Left ventricle myocardium inferior (tissue), 1 donor: Measurements from ENCODE around the gene NINJ2. TPM values are rescaled to one million over a fixed set of nuclear protein-coding genes. Genes with fewer than 3 reads are reported as not detected.

Source experiments
- DNase-seq: peaks from one replicate; pipeline ENCODE4 v3.0.0-alpha.2; 2020
- H3K27ac ChIP-seq: fragments of 200-600 bp; replicated peaks from 2 replicates; pipeline ENCODE4 v1.8.0; 2021
- H3K27me3 ChIP-seq: fragments of 200-600 bp; 2 replicates; pipeline ENCODE4 v1.8.0; 2021; ENCODE audit warnings: low read depth
- H3K36me3 ChIP-seq: fragments of 200-600 bp; 2 replicates; pipeline ENCODE4 v1.8.0; 2021
- H3K4me1 ChIP-seq: fragments of 200-600 bp; 2 replicates; pipeline ENCODE4 v1.8.0; 2021
- H3K4me3 ChIP-seq: fragments of 200-600 bp; 2 replicates; pipeline ENCODE4 v1.8.0; 2021; ENCODE audit warnings: mild to moderate bottlenecking, moderate library complexity
- H3K9me3 ChIP-seq: fragments of 200-600 bp; replicated peaks from 2 replicates; pipeline ENCODE4 v1.8.0; 2021
- CTCF ChIP-seq: fragments of 200-600 bp; IDR thresholded peaks from 2 replicates; pipeline ENCODE4 v1.8.0; 2021; ENCODE audit warnings: antibody characterized with exemption, mild to moderate bottlenecking, borderline replicate concordance
- intact Hi-C: fragments of 100-400 bp; cut with micrococcal nuclease; formaldehyde crosslinking; loops from one replicate; pipeline ENCODE4 v1.11.0; 2022
- total RNA-seq: library from RNA; stranded (reverse); fragmentation: NEBNext Ultra II Directional; extraction: Animal tissue kit (Norgen Biotek cat#: 25700); gene quantifications from one replicate; pipeline ENCODE4 v1.2.1, GENCODE V29; 2021
- donor health status: DM: no; HTN: yes; CAD: no; lungs with severe emphysema.

Gene NINJ2
- total RNA-seq, 1 donor from 2014 or later = 4.6 TPM

GRCh38 chr12:556498-556897, 106.7 kb downstream of the NINJ2 start:
- no peak overlapping the region for H3K4me3 ChIP-seq
- intact Hi-C loops = no loop called here
- no peaks in the 10 kb centered on the region for H3K9me3 ChIP-seq
- peaks cover 29% of the 10 kb centered on the region for H3K4me1 ChIP-seq
- no peak for TF ChIP-seq CTCF
- H3K27me3 ChIP-seq = peaks cover 15% of the 10 kb centered on the region
- no peak overlapping the region for H3K27ac ChIP-seq
- no peak for DNase-seq
- H3K36me3 ChIP-seq = peaks cover 19% of the 10 kb centered on the region

DNA sequence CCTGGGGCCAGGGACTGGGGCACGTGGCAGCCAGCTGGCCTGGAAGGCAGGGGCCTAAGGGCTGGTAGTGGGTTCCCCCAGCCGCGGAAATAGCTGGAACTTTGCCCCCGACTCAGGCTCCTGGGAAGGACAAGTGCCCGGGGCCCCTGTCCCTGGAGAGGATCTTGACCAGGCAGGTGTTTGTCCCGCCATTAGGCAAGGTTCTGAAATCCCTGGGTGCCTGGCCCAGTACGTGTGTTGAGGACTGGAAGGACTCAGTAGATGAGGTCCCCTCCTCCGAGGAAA, 109.3 kb downstream of the NINJ2 start:
- Histone ChIP-seq H3K4me1 (peaks cover 51% of the 10 kb centered on the region), H3K4me3 (peak overlapping the region; percentile 7), H3K27me3 (peaks cover 3% of the 10 kb centered on the region), H3K27ac (peak overlapping the region; percentile 37), H3K9me3 (no peaks in the 10 kb centered on the region), H3K36me3 (peaks cover 9% of the 10 kb centered on the region)
- no peak for TF ChIP-seq CTCF
- DNase-seq = no peak
- intact Hi-C loops = no loop called here

GRCh38 chr12:553216-554000, 109.8 kb downstream of the NINJ2 start:
- Histone ChIP-seq H3K27ac (peak overlapping the region; percentile 37), H3K27me3 (no peaks in the 10 kb centered on the region), H3K4me1 (peaks cover 57% of the 10 kb centered on the region), H3K4me3 (peak overlapping the region; percentile 7), H3K36me3 (peaks cover 9% of the 10 kb centered on the region), H3K9me3 (no peaks in the 10 kb centered on the region)
- DNase-seq = no peak
- intact Hi-C loops = no loop called here
- TF ChIP-seq CTCF = no peak

DNA sequence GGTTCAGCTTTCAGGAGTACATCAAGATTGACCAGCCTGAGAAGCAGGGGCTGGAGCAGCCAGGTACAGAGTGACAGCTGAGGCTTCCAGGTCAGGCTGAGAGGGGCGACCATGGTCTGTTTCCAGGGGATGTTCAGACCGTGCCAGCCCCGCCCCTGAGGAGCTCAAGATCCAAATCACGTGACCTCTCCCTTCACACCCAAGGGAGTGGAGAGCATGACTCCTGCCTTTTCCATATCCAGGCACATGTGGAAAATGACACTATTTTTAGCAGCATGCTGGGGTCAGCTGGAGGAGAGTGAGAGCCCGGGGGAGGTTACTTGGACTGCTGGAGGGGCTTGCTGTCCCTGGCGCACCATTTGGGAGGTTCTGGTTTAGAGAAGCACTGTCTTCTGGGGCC, 110.8 kb downstream of the NINJ2 start:
- DNase-seq = no peak
- intact Hi-C loops = no loop called here
- Histone ChIP-seq H3K4me3 (no peak overlapping the region), H3K4me1 (peaks cover 65% of the 10 kb centered on the region), H3K9me3 (no peaks in the 10 kb centered on the region), H3K27ac (peak overlapping the region; percentile 89), H3K36me3 (peaks cover under 1% of the 10 kb centered on the region), H3K27me3 (peaks cover 6% of the 10 kb centered on the region)
- TF ChIP-seq CTCF = no peak

DNA sequence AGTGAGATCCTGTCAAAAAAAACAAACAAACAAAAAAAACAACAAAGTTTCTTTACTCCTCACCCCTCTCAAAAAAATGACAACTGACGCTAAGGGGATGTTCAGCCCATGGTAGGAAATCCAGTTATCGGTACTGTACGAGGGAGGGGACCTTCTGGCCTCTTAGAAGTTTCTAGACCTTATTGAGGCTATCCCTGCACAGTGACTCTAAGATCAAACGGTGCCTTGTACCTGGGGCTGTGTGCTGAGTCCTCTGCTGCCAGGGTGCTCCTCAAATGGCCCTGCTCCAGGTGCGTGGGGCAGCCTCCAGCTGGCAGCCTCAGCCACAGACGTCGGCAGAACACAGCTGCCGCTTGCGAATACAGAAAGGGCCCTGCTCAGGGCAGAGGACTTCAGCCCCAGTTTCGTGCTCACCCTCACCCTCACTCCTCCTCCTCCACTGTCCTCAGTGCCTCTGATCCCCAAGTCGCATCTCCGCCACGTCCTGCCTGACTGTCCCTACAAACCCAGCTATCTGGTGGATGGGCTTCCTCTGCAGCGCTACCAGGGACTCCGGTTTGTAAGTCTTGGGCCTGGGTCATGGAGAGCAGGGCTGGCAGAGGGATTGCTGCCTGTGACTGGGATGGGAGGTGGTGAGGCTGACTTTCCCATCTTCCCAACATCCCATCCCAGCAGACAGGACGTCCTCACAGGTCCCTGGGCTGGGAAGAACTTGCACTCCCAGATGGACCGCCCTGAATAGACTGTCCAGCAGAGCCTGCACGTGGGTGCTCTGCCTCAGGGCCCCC, 112.6 kb downstream of the NINJ2 start:
- intact Hi-C loops = no loop called here
- H3K4me1 ChIP-seq = peaks cover 78% of the 10 kb centered on the region
- H3K27ac ChIP-seq = peak overlapping the region; percentile 89
- DNase-seq = peak; percentile 74
- peaks cover 14% of the 10 kb centered on the region for H3K27me3 ChIP-seq
- peak overlapping the region; percentile 35 for H3K4me3 ChIP-seq
- no peak for TF ChIP-seq CTCF
- H3K36me3 ChIP-seq = no peaks in the 10 kb centered on the region
- H3K9me3 ChIP-seq = no peaks in the 10 kb centered on the region
